HCT116 (cell line): ENCODE measurements around the gene AADACL3. TPM values are rescaled to one million over a fixed set of nuclear protein-coding genes. Genes with fewer than 3 reads are reported as not detected.

ENCODE experiments used
- ATAC-seq: fragments of 200-7000 bp; cut with Tn5 transposase; 2 replicates; pipeline ENCODE4 v1.9.1; 2020; ENCODE audit warnings: mild to moderate bottlenecking, moderate library complexity
- BruUV-seq: library from RNA; stranded (reverse); fragments of 400-500 nt; replicated peaks from 2 replicates; lab custom pipeline; 2021; lab: Mats Ljungman, UMichigan
- CTCF ChIA-PET: fragments of 300-600 bp; sonication (Branson Sonifier 250); formaldehyde crosslinking; loops from one replicate; lab custom pipeline; 2021; ENCODE audit warnings: antibody characterized with exemption; lab: Charles Lee
- POLR2A ChIA-PET: fragments of 300-600, 350-600 bp; sonication (Branson Sonifier 250); formaldehyde crosslinking; loops from one replicate; lab custom pipeline; 2021; ENCODE audit warnings: antibody characterized with exemption; lab: Charles Lee
- RAD21 ChIA-PET, 2 experiments: fragments of 300-600 bp; sonication (Branson Sonifier 250); formaldehyde crosslinking; loops; one replicate each; lab custom pipeline; 2023; ENCODE audit warnings: low total read pairs in 2 of 2; ENCODE audit not compliant: uncharacterized antibody in 2 of 2, unreplicated experiment in 2 of 2, low non-redundant PET in 1 of 2; lab: Charles Lee
- DNase-seq: peaks from one replicate; pipeline ENCODE4 v3.0.0-alpha.2; 2010; ENCODE audit warnings: low read depth, low spot score
- H2AFZ ChIP-seq: fragments of 200-600 bp; shearing (Covaris generic), sonication (generic); 2 replicates; pipeline ENCODE4 v1.6.1; 2017; ENCODE audit warnings: low read depth, mixed run types, mixed read lengths, antibody characterized with exemption, low read length; ENCODE audit not compliant: poor library complexity, severe bottlenecking
- H3K27ac ChIP-seq: 2 replicates; pipeline ENCODE4 v1.5.1; 2012; ENCODE audit warnings: low read depth, low read length
- H3K27me3 ChIP-seq: fragments of 200-600 bp; sonication (generic); 2 replicates; pipeline ENCODE4 v1.6.1; 2016; ENCODE audit warnings: mixed run types, low read length, mixed read lengths; ENCODE audit not compliant: insufficient read depth
- H3K36me3 ChIP-seq, 2 experiments: fragments of 200-500 bp in 1 of 2; fragments of 200-600 bp in 1 of 2; sonication (Bioruptor generic) in 1 of 2; sonication (generic) in 1 of 2; 2 replicates each; pipeline versions ENCODE4 v1.5.1 to v1.6.1; 2014 to 2016; ENCODE audit warnings: low read length in 2 of 2, inconsistent platforms in 1 of 2, mixed read lengths in 1 of 2, mixed run types in 1 of 2; ENCODE audit not compliant: insufficient read depth in 2 of 2, control insufficient read depth in 1 of 2
- H3K4me1 ChIP-seq, 2 experiments: fragments of 200-600 bp in 1 of 2; sonication (generic) in 1 of 2; 2 replicates each; pipeline versions ENCODE4 v1.5.1 to v1.6.1; 2012 to 2017; ENCODE audit warnings: low read length in 2 of 2, inconsistent platforms in 1 of 2, mild to moderate bottlenecking in 1 of 2, mixed read lengths in 1 of 2, mixed run types in 1 of 2, moderate library complexity in 1 of 2; ENCODE audit not compliant: insufficient read depth in 2 of 2, control insufficient read depth in 1 of 2
- H3K4me2 ChIP-seq: fragments of 200-600 bp; sonication (generic); 2 replicates; pipeline ENCODE4 v1.6.1; 2017; ENCODE audit warnings: mixed run types, low read length, mixed read lengths
- H3K4me3 ChIP-seq, 2 experiments: fragments of 200-600 bp in 1 of 2; sonication (generic) in 1 of 2; replicated peaks in 1 of 2; 2 replicates each; pipeline ENCODE4 v1.5.1; 2011 to 2016; ENCODE audit warnings: low read length in 2 of 2, control low read depth in 1 of 2, low read depth in 1 of 2, mild to moderate bottlenecking in 1 of 2, mixed read lengths in 1 of 2, mixed run types in 1 of 2
- H3K79me2 ChIP-seq: fragments of 200-600 bp; sonication (generic); 2 replicates; pipeline ENCODE4 v1.6.1; 2017; ENCODE audit warnings: mild to moderate bottlenecking, mixed run types, low read length, moderate library complexity, mixed read lengths; ENCODE audit not compliant: insufficient read depth
- H3K9ac ChIP-seq: fragments of 200-600 bp; sonication (generic); 2 replicates; pipeline ENCODE4 v1.6.1; 2016; ENCODE audit warnings: low read length, mixed read lengths
- H3K9me2 ChIP-seq: fragments of 200-600 bp; sonication (generic), shearing (Covaris generic); 2 replicates; pipeline ENCODE4 v1.6.1; 2017; ENCODE audit warnings: mixed run types, mild to moderate bottlenecking, moderate library complexity; ENCODE audit not compliant: insufficient read depth
- H3K9me3 ChIP-seq, 2 experiments: fragments of 200-500 bp in 1 of 2; fragments of 200-600 bp in 1 of 2; sonication (Bioruptor generic) in 1 of 2; sonication (generic) in 1 of 2; 2 replicates each; pipeline ENCODE4 v1.6.1; 2014 to 2017; ENCODE audit warnings: low read length in 2 of 2, mixed read lengths in 2 of 2, inconsistent platforms in 1 of 2, low read depth in 1 of 2, mild to moderate bottlenecking in 1 of 2, mixed run types in 1 of 2, moderate library complexity in 1 of 2; ENCODE audit not compliant: control insufficient read depth in 1 of 2, insufficient read depth in 1 of 2
- H4K20me1 ChIP-seq: fragments of 200-600 bp; sonication (generic), shearing (Covaris generic); 2 replicates; pipeline ENCODE4 v1.6.1; 2017; ENCODE audit warnings: mixed run types, mild to moderate bottlenecking, moderate library complexity; ENCODE audit not compliant: insufficient read depth
- CBX3 ChIP-seq: IDR thresholded peaks from 2 replicates; pipeline ENCODE4 v1.6.1; 2012; ENCODE audit warnings: low read depth
- CEBPB ChIP-seq: IDR thresholded peaks from 2 replicates; pipeline ENCODE4 v1.6.1; 2012; ENCODE audit warnings: low read depth
- ELF1 ChIP-seq: IDR thresholded peaks from 2 replicates; pipeline ENCODE4 v1.6.1; 2012; ENCODE audit warnings: low read depth, borderline replicate concordance
- EZH2 ChIP-seq: fragments of 200-600 bp; sonication (generic); IDR thresholded peaks from 2 replicates; pipeline ENCODE4 v1.6.1; 2017; ENCODE audit warnings: antibody characterized with exemption, mixed run types
- EZH2phosphoT487 ChIP-seq: fragments of 200-600 bp; IDR thresholded peaks from 2 replicates; pipeline ENCODE4 v1.6.1; 2018; ENCODE audit warnings: antibody characterized with exemption, borderline replicate concordance
- FOSL1 ChIP-seq: IDR thresholded peaks from 2 replicates; pipeline ENCODE4 v1.6.1; 2012; ENCODE audit warnings: low read depth
- JUND ChIP-seq: IDR thresholded peaks from 2 replicates; pipeline ENCODE4 v1.6.1; 2012
- POLR2AphosphoS5 ChIP-seq: IDR thresholded peaks from 2 replicates; pipeline ENCODE4 v1.6.1; 2011; ENCODE audit warnings: mild to moderate bottlenecking, low read depth, low read length, moderate library complexity
- RAD21 ChIP-seq: IDR thresholded peaks from 2 replicates; pipeline ENCODE4 v1.6.1; 2012; ENCODE audit warnings: low read depth, mild to moderate bottlenecking
- SIN3A ChIP-seq: IDR thresholded peaks from 2 replicates; pipeline ENCODE4 v1.6.1; 2012; ENCODE audit warnings: low read depth
- SP1 ChIP-seq: IDR thresholded peaks from 2 replicates; pipeline ENCODE4 v1.6.1; 2012; ENCODE audit warnings: low read depth
- SRF ChIP-seq: IDR thresholded peaks from 2 replicates; pipeline ENCODE4 v1.6.1; 2012; ENCODE audit warnings: low read depth
- TCF7L2 ChIP-seq: IDR thresholded peaks from 2 replicates; pipeline ENCODE4 v1.7.0; 2011; ENCODE audit warnings: borderline replicate concordance, inconsistent platforms; ENCODE audit not compliant: insufficient read depth, insufficient read length; ENCODE audit errors: extremely low read depth
- YY1 ChIP-seq: IDR thresholded peaks from 2 replicates; pipeline ENCODE4 v1.6.1; 2011; ENCODE audit warnings: low read length, low read depth, moderate library complexity, mild to moderate bottlenecking; ENCODE audit not compliant: insufficient replicate concordance; ENCODE audit errors: extremely low read depth
- ZFX ChIP-seq: fragments of 450-650 bp; IDR thresholded peaks from 2 replicates; pipeline ENCODE4 v1.6.1; 2017
- intact Hi-C: fragments of 100-400 bp; cut with micrococcal nuclease; formaldehyde crosslinking; loops from 2 replicates; pipeline ENCODE4 v1.10.0; 2022
- total RNA-seq: library from RNA; stranded (reverse); gene quantifications from one replicate; pipeline ENCODE4 v1.2.1, GENCODE V29; 2021; ENCODE audit not compliant: unreplicated experiment
- TF ChIP-seq, protein P1 (sequence below): IDR thresholded peaks from 2 replicates; pipeline ENCODE4 v1.6.1; 2012; ENCODE audit warnings: low read depth
- TF ChIP-seq, protein P2 (sequence below): IDR thresholded peaks from 2 replicates; pipeline ENCODE4 v1.6.1; 2011; ENCODE audit warnings: mild to moderate bottlenecking, low read length, moderate library complexity; ENCODE audit not compliant: insufficient replicate concordance; ENCODE audit errors: extremely low read depth
- TF ChIP-seq, protein P3 (sequence below): IDR thresholded peaks from 2 replicates; pipeline ENCODE4 v1.6.1; 2012
- TF ChIP-seq, protein P4 (sequence below), 3 experiments: fragments of 200-600 bp in 1 of 3; sonication (generic) in 1 of 3; IDR thresholded peaks in 2 of 3; conservative IDR thresholded peaks in 1 of 3; 2 replicates each; pipeline ENCODE4 v1.5.1; 2012 to 2017; ENCODE audit warnings: low read depth in 2 of 3, low read length in 2 of 3, antibody characterized with exemption in 1 of 3, borderline replicate concordance in 1 of 3, control low read depth in 1 of 3, mild to moderate bottlenecking in 1 of 3, mixed read lengths in 1 of 3, mixed run types in 1 of 3, moderate library complexity in 1 of 3; ENCODE audit not compliant: insufficient read depth in 1 of 3
- TF ChIP-seq, protein P5 (sequence below): IDR thresholded peaks from 2 replicates; pipeline ENCODE4 v1.6.1; 2012

Gene AADACL3
- total RNA-seq, 1 experiment from 2014 or later = not detected

DNA sequence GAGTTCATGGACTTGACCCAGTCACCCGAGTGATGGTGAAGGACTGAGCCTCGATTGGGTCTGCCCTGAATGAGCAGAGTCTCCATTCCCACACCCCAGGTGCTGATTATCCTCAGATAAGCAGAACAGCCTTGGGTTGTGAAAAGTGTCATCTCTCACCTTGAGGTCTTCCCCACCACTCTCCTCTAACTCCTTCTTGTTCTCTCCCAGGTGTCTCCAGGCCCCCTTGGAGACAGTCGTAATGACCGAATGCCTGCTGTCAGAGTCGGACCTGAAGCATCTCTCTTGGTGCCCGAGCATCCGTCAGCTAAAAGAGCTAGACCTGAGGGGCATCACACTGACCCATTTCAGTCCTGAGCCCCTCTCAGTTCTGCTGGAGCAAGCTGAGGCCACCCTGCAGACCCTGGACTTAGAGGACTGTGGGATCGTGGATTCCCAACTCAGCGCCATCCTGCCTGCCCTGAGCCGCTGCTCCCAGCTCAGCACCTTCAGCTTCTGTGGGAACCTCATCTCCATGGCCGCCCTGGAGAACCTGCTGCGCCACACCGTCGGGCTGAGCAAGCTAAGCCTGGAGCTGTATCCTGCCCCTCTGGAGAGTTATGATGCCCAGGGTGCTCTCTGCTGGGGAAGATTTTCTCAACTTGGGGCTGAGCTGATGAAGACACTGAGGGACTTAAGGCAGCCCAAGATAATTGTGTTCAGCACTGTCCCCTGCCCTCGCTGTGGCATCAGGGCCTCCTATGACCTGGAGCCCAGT lies 61.1 kb downstream of the AADACL3 start:
- no peaks in the 10 kb centered on the region for H3K27me3 ChIP-seq
- RAD21 ChIA-PET = no interaction called here

More for the DNA sequence above, 61.1 kb downstream of the AADACL3 start:
- no peak overlapping the region for H2AFZ ChIP-seq
- ATAC-seq (no peak), DNase-seq (no peak)
- H3K4me3 ChIP-seq = no peak overlapping the region
- no TSS peak for BruUV-seq
- CTCF ChIA-PET = no interaction called here
- H3K27ac ChIP-seq = no peak overlapping the region
- H3K9me2 ChIP-seq = no peaks in the 10 kb centered on the region
- H3K36me3 ChIP-seq = no peaks in the 10 kb centered on the region
- no peaks in the 10 kb centered on the region for H3K4me1 ChIP-seq
- TF ChIP-seq FOSL1 = no peak
- TF ChIP-seq, protein P1, sequence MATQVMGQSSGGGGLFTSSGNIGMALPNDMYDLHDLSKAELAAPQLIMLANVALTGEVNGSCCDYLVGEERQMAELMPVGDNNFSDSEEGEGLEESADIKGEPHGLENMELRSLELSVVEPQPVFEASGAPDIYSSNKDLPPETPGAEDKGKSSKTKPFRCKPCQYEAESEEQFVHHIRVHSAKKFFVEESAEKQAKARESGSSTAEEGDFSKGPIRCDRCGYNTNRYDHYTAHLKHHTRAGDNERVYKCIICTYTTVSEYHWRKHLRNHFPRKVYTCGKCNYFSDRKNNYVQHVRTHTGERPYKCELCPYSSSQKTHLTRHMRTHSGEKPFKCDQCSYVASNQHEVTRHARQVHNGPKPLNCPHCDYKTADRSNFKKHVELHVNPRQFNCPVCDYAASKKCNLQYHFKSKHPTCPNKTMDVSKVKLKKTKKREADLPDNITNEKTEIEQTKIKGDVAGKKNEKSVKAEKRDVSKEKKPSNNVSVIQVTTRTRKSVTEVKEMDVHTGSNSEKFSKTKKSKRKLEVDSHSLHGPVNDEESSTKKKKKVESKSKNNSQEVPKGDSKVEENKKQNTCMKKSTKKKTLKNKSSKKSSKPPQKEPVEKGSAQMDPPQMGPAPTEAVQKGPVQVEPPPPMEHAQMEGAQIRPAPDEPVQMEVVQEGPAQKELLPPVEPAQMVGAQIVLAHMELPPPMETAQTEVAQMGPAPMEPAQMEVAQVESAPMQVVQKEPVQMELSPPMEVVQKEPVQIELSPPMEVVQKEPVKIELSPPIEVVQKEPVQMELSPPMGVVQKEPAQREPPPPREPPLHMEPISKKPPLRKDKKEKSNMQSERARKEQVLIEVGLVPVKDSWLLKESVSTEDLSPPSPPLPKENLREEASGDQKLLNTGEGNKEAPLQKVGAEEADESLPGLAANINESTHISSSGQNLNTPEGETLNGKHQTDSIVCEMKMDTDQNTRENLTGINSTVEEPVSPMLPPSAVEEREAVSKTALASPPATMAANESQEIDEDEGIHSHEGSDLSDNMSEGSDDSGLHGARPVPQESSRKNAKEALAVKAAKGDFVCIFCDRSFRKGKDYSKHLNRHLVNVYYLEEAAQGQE = no peak
- TF ChIP-seq, protein P2, sequence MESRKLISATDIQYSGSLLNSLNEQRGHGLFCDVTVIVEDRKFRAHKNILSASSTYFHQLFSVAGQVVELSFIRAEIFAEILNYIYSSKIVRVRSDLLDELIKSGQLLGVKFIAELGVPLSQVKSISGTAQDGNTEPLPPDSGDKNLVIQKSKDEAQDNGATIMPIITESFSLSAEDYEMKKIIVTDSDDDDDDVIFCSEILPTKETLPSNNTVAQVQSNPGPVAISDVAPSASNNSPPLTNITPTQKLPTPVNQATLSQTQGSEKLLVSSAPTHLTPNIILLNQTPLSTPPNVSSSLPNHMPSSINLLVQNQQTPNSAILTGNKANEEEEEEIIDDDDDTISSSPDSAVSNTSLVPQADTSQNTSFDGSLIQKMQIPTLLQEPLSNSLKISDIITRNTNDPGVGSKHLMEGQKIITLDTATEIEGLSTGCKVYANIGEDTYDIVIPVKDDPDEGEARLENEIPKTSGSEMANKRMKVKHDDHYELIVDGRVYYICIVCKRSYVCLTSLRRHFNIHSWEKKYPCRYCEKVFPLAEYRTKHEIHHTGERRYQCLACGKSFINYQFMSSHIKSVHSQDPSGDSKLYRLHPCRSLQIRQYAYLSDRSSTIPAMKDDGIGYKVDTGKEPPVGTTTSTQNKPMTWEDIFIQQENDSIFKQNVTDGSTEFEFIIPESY = no peak
- no peak for TF ChIP-seq SIN3A
- TF ChIP-seq SRF = no peak
- no peak for TF ChIP-seq SP1
- no peak for TF ChIP-seq EZH2phosphoT487
- TF ChIP-seq YY1 = no peak
- TF ChIP-seq, protein P3, sequence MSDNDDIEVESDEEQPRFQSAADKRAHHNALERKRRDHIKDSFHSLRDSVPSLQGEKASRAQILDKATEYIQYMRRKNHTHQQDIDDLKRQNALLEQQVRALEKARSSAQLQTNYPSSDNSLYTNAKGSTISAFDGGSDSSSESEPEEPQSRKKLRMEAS = no peak
- TF ChIP-seq ELF1 = no peak
- TF ChIP-seq, protein P4, sequence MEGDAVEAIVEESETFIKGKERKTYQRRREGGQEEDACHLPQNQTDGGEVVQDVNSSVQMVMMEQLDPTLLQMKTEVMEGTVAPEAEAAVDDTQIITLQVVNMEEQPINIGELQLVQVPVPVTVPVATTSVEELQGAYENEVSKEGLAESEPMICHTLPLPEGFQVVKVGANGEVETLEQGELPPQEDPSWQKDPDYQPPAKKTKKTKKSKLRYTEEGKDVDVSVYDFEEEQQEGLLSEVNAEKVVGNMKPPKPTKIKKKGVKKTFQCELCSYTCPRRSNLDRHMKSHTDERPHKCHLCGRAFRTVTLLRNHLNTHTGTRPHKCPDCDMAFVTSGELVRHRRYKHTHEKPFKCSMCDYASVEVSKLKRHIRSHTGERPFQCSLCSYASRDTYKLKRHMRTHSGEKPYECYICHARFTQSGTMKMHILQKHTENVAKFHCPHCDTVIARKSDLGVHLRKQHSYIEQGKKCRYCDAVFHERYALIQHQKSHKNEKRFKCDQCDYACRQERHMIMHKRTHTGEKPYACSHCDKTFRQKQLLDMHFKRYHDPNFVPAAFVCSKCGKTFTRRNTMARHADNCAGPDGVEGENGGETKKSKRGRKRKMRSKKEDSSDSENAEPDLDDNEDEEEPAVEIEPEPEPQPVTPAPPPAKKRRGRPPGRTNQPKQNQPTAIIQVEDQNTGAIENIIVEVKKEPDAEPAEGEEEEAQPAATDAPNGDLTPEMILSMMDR (IDR thresholded peaks at IDR 0.05 in 2 of 3, conservative IDR thresholded peaks at IDR 0.05 in 1 of 3; ENCODE audit: borderline replicate concordance in 1 of 3, insufficient read depth in 1 of 3, low read depth in 2 of 3, low read length in 2 of 3) = no peak
- TF ChIP-seq CBX3 = no peak
- no peak for TF ChIP-seq POLR2AphosphoS5
- no peak for TF ChIP-seq EZH2
- no peak for TF ChIP-seq JUND
- no peak for TF ChIP-seq RAD21
- TF ChIP-seq TCF7L2 = no peak
- no peak for TF ChIP-seq ZFX
- TF ChIP-seq CEBPB = no peak
- TF ChIP-seq, protein P5, sequence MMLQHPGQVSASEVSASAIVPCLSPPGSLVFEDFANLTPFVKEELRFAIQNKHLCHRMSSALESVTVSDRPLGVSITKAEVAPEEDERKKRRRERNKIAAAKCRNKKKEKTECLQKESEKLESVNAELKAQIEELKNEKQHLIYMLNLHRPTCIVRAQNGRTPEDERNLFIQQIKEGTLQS = no peak
- H3K4me2 ChIP-seq = no peak overlapping the region
- H3K79me2 ChIP-seq = no peaks in the 10 kb centered on the region
- no peaks in the 10 kb centered on the region for H3K9me3 ChIP-seq
- intact Hi-C loops = loop anchor here (5.0 to 10.0 kb wide), 2 partner anchors 465 to 502 kb away; no protein-coding TSS in a partner anchor
- H3K9ac ChIP-seq = no peak overlapping the region
- no peaks in the 10 kb centered on the region for H4K20me1 ChIP-seq
- POLR2A ChIA-PET = no interaction called here
